Measurements from ENCODE around the gene BCKDHA. TPM values are rescaled to one million over a fixed set of nuclear protein-coding genes. Genes with fewer than 3 reads are reported as not detected.
"Not testable (repeated sequence)": the region's sequence is repeated elsewhere in the genome, so short reads cannot be mapped to it uniquely, and the experiment has no call there.

The BCKDHA gene
- total and polyA plus RNA-seq, 8 donors, result 9.3 to 34.2 (median 22.1) TPM

- DNase-seq, result no peak
- ATAC-seq, result no peak
- no peak for FAIRE-seq
- intact Hi-C loops (cut with DNase I), result no loop called here
- no peak overlapping the region for H3K27ac ChIP-seq
- no peaks in the 10 kb centered on the region for H3K9me3 ChIP-seq
- H3K27me3 ChIP-seq, result no peaks in the 10 kb centered on the region
- TF ChIP-seq CTCF (IDR thresholded peaks at IDR 0.05), result no peak
- H3K4me1 ChIP-seq, result no peaks in the 10 kb centered on the region
- 77 to 80% methylated on average over 6 of the region's 6 CpGs for WGBS, 2 donors
- no peak overlapping the region for H3K4me3 ChIP-seq
- H3K36me3 ChIP-seq, result peaks cover 0 to 4% (median 0%) of the 10 kb centered on the region in 3 donors
Measured at GRCh38 chr19:41430922-41431321, 33.3 kb downstream of the BCKDHA start.

GRCh38 chr19:41431426-41432386 lies 34.1 kb downstream of the BCKDHA start:
- Histone ChIP-seq H3K4me3 (no peak overlapping the region), H3K27ac (no peak overlapping the region), H3K36me3 (peaks cover 0 to 4% (median 0%) of the 10 kb centered on the region in 3 donors), H3K27me3 (no peaks in the 10 kb centered on the region), H3K9me3 (no peaks in the 10 kb centered on the region), H3K4me1 (no peaks in the 10 kb centered on the region)
- DNase-seq, result no peak
- 71 to 79% methylated on average over 23 of the region's 23 CpGs for WGBS, 2 donors
- intact Hi-C loops (cut with DNase I), result no loop called here
- peak in 1 of 4 donors; percentile 8 for ATAC-seq
- no peak for FAIRE-seq
- peak in 1 of 4 donors; percentile 15 for TF ChIP-seq CTCF (IDR thresholded peaks at IDR 0.05)

GRCh38 chr19:41433171-41433570 lies 35.6 kb downstream of the BCKDHA start:
- no peak for TF ChIP-seq CTCF (IDR thresholded peaks at IDR 0.05)
- FAIRE-seq (no peak), ATAC-seq (no peak), DNase-seq (peak in 1 of 6 donors; percentile 58)
- 89 to 93% methylated on average over 18 of the region's 18 CpGs for WGBS, 2 donors
- H3K27me3 ChIP-seq, result no peaks in the 10 kb centered on the region
- intact Hi-C loops (cut with DNase I), result no loop called here
- no peak overlapping the region for H3K4me3 ChIP-seq
- H3K4me1 ChIP-seq, result no peaks in the 10 kb centered on the region
- H3K9me3 ChIP-seq, result no peaks in the 10 kb centered on the region
- H3K36me3 ChIP-seq, result peaks cover 0 to 4% (median 0%) of the 10 kb centered on the region in 3 donors
- H3K27ac ChIP-seq, result no peak overlapping the region

GRCh38 chr19:41434450-41434849 lies 36.8 kb downstream of the BCKDHA start:
- FAIRE-seq (no peak), ATAC-seq (no peak), DNase-seq (peak in 1 of 6 donors; percentile 2)
- Histone ChIP-seq H3K36me3 (peaks cover 0 to 4% (median 0%) of the 10 kb centered on the region in 3 donors), H3K9me3 (no peaks in the 10 kb centered on the region), H3K27me3 (no peaks in the 10 kb centered on the region), H3K4me3 (no peak overlapping the region), H3K4me1 (peaks cover 0 to 6% (median 4%) of the 10 kb centered on the region in 3 donors), H3K27ac (no peak overlapping the region)
- intact Hi-C loops (cut with DNase I), result no loop called here
- 78 to 84% methylated on average over 5 of the region's 5 CpGs for WGBS, 2 donors
- TF ChIP-seq CTCF (IDR thresholded peaks at IDR 0.05), result no peak

GRCh38 chr19:41435376-41435775 lies 37.8 kb downstream of the BCKDHA start:
- WGBS, 2 donors, result 96 to 98% methylated on average over 11 of the region's 11 CpGs
- intact Hi-C loops (cut with DNase I), result not testable (repeated sequence)

More at GRCh38 chr19:41435376-41435775, 37.8 kb downstream of the BCKDHA start:
- DNase-seq, result peak in 2 of 6 donors; percentile 5 to 13
- not testable (repeated sequence) for ATAC-seq, H3K27ac ChIP-seq, H3K4me3 ChIP-seq, FAIRE-seq, H3K36me3 ChIP-seq, H3K27me3 ChIP-seq, H3K4me1 ChIP-seq, H3K9me3 ChIP-seq
